GM18867 (cell line): ENCODE measurements around the gene CARMIL1.
"Not testable (repeated sequence)": the region's sequence is repeated elsewhere in the genome, so short reads cannot be mapped to it uniquely, and the experiment has no call there.

Experiments
- ATAC-seq: cut with Tn5 transposase; IDR thresholded peaks from one replicate; pipeline ENCODE4 v1.9.1; 2021; ENCODE audit warnings: mild to moderate bottlenecking, moderate library complexity; ENCODE audit not compliant: unreplicated experiment

Gene CARMIL1

GRCh38 chr6:25434921-25435320 lies 155.7 kb downstream of the CARMIL1 start:
- no peak for ATAC-seq

- ATAC-seq: no peak
Measured at GRCh38 chr6:25435416-25435985, 156.3 kb downstream of the CARMIL1 start.

DNA sequence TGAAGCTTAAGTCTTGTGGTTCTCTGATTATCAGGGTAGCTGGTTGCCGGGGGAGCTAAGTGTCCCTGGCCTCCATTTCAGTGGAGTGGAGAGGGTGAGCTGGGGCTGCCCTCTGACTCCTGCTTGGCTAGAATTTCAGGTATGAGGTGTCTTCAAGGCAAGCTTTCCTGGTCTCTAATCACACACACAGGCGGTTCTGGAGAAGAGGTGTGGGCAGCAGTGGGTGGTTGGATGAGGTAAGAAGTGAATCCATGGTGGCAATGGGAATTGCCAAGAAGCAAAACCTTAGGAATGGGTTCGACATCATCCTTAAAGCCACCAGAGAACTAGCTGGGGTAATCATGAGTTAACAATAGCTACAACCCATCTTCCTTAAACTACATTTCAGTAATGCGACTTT lies 157.6 kb downstream of the CARMIL1 start:
- no peak for ATAC-seq

GRCh38 chr6:25439368-25439767 lies 160.2 kb downstream of the CARMIL1 start:
- ATAC-seq: no peak

DNA sequence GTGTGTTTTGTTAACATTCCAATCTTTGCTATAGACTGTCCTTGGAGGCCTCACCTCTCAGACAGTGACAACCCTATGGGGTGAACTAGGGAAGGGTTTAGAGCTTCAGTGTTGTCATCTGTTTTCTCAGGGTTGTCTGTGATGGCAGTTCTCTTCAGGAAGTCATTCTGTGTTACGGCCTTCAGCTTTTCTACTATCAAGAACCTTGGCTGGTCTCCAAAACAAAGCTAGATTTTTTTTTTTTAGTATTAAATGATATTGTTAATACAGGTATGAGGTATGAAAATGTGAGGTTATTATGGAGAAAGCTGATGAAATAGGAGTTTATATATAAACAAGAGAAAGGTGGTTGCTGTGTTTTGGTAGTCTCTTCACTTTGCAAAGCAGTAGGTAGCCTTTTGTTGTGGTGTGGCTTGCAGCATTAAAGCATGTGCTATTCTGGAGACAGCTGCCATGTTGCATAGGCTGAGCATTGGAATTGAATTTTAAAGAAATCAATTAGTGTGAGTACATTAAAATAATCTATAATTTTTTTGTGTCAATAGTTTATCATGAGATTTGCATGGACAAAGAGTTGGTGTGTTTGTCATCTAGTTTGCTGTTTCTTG lies 162.6 kb downstream of the CARMIL1 start:
- no peak for ATAC-seq

- ATAC-seq: no peak
Measured at GRCh38 chr6:25442898-25443297, 163.7 kb downstream of the CARMIL1 start.

DNA sequence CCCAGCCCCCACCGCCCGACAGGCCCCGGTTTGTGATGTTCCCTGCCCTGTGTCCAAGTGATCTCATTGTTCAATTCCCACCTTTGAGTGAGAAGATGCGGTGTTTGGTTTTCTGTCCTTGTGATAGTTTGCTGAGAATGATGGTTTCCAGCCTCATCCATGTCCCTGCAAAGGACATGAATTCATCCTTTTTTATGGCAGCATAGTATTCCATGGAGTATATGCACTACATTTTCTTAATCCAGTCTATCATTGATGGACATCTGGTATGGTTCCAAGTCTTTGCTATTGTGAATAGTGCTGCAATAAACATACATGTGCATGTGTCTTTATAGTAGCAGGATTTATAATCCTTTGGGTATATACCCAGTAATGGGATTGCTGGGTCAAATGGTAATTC lies 165.3 kb downstream of the CARMIL1 start:
- not testable (repeated sequence) for ATAC-seq

GRCh38 chr6:25446830-25447569 lies 167.8 kb downstream of the CARMIL1 start:
- ATAC-seq: no peak

GRCh38 chr6:25447570-25447929 lies 168.4 kb downstream of the CARMIL1 start:
- ATAC-seq: no peak

DNA sequence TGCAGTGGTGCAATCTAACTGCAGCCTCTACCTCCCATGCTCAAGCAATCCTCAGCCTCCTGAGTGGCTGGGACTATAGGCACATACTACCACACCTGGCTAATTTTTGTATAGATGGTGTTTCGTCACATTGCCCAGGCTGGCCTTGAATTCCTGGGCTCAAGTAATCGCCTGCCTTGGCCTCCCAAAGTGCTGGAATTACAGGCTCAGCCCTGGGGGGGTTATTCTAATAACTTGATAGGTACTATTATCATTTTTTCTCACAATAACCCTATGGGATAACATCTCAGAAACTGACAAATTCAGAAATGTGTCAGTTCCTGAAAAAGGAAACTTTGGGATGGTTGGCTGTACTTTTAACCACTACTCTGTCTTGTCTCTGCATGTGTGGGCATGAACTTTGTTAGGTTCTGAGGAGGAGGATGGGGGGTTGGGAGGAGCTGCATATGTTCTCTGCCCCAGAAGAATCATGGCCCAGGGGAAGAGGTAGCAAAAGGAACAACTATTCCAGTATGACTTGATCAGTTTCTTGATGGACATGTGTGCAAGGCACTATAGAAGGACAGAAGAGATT lies 169.9 kb downstream of the CARMIL1 start:
- ATAC-seq: no peak

- no peak for ATAC-seq
Measured at GRCh38 chr6:25449774-25450173, 170.6 kb downstream of the CARMIL1 start.

GRCh38 chr6:25450469-25451198 lies 171.5 kb downstream of the CARMIL1 start:
- ATAC-seq: no peak

GRCh38 chr6:25452031-25452430 lies 172.9 kb downstream of the CARMIL1 start:
- no peak for ATAC-seq

GRCh38 chr6:25453288-25453687 lies 174.1 kb downstream of the CARMIL1 start:
- ATAC-seq: no peak

DNA sequence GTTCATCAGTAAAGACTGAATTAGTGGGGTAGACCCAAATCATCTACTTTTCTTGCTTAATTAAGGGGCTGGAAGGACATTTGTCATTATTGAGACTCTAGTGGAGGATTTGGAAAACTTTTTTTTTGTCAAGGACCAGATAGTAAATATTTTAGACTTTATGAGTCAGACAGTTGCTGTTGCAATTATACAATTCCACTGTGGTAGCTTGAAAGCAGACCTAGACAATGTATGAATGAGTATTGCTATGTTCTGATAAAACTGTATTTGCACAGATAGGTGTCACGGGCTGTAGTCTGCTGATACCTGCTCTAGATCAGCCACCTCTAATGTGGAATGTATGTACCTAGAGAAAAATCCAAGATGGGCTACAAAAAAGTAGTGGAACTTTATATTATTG lies 175.0 kb downstream of the CARMIL1 start:
- ATAC-seq: no peak

- ATAC-seq: no peak
Measured at GRCh38 chr6:25456249-25457040, 177.3 kb downstream of the CARMIL1 start.

DNA sequence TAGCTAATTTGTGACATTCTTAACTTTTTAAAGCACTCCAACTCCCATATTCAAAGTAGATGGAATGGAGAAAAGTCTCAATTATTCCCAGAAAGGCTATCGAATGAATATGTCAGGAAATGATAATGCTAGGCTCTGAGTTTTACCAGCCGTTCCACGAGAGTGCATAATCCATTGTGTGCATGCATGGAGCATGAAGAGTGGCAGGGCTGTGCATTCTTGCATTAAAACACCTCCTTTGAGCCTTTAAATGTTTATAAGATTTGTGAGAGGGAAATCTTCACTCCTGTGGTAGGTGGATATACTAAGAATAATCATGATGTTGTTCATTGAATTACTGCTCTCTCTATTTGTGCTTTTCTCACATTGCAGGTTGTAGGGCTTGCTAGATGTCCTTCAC lies 178.3 kb downstream of the CARMIL1 start:
- ATAC-seq: no peak

GRCh38 chr6:25458485-25458884 lies 179.3 kb downstream of the CARMIL1 start:
- no peak for ATAC-seq

GRCh38 chr6:25462235-25462897 lies 183.2 kb downstream of the CARMIL1 start:
- no peak for ATAC-seq

DNA sequence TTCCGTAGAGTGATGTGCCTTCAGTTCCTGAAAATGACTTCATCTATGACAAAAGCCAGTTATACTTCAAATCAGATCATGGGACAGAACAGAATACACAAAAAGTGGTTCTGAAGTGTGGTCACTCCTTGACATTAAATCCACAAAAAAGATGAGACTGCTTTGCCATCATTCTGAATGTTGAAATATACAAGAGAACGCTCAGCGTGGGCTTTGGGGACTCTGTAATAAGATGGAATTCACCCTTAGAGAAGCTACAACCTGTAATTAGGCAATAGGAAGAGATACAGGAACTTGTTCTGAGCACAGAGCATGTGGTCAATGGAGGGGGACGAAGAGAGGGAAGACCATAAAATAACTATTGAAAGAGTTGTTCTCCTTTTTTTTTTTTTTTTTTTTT lies 184.3 kb downstream of the CARMIL1 start:
- no peak for ATAC-seq
